ENCODE results near the gene PCTP. TPM values are rescaled to one million over a fixed set of nuclear protein-coding genes. Genes with fewer than 3 reads are reported as not detected.

PCTP gene
- total RNA-seq, 1 experiment from 2014 or later: 17.3 TPM

GRCh38 chr17:55762086-55762858 lies 11.4 kb downstream of the PCTP start:
- no peaks in the 10 kb centered on the region; the same call in 1 of the 2 replicates for H4K20me1 ChIP-seq (ENCODE audit: insufficient read depth)
- no peaks in the 10 kb centered on the region; the same call in 1 of the 2 replicates for H3F3A ChIP-seq (ENCODE audit: insufficient read depth, low read depth)
- no peaks in the 10 kb centered on the region for H3K9me3 ChIP-seq (ENCODE audit: insufficient read depth, low read depth)
- no peak overlapping the region for H2AFZ ChIP-seq
- H3K4me1 ChIP-seq (replicated peaks; ENCODE audit: insufficient read depth): peaks cover 11% of the 10 kb centered on the region; the same call in 1 of the 2 replicates
- H3K27ac ChIP-seq: no peak overlapping the region
- no TSS peak for BruUV-seq (replicated peaks)
- TF ChIP-seq CTCF (conservative IDR thresholded peaks at IDR 0.05) (no peak), EZH2 (IDR thresholded peaks at IDR 0.05; ENCODE audit: low read depth) (no peak)
- intact Hi-C loops (cut with micrococcal nuclease; ENCODE audit: unreplicated experiment): no loop called here
- no peaks in the 10 kb centered on the region; the same call in 1 of the 2 replicates for H3K79me2 ChIP-seq (ENCODE audit: low read depth)
- no peaks in the 10 kb centered on the region for H3K27me3 ChIP-seq (ENCODE audit: insufficient read depth, low read depth)
- CTCF ChIA-PET: no interaction called here
- H3K4me3 ChIP-seq: no peak overlapping the region
- H3K9me2 ChIP-seq (ENCODE audit: insufficient read depth): no peaks in the 10 kb centered on the region
- no peaks in the 10 kb centered on the region for H3K36me3 ChIP-seq (ENCODE audit: low read depth)
- POLR2A ChIA-PET (ENCODE audit: unreplicated experiment): no interaction called here
- no peak for DNase-seq
- no peak overlapping the region for H3K4me2 ChIP-seq

GRCh38 chr17:55763856-55764255 lies 13.0 kb downstream of the PCTP start:
- intact Hi-C loops (cut with micrococcal nuclease; ENCODE audit: unreplicated experiment): no loop called here
- no peak overlapping the region for H3K4me3 ChIP-seq
- H2AFZ ChIP-seq: no peak overlapping the region
- BruUV-seq (replicated peaks): no TSS peak
- no peaks in the 10 kb centered on the region for H3K9me3 ChIP-seq (ENCODE audit: insufficient read depth, low read depth)
- H4K20me1 ChIP-seq (ENCODE audit: insufficient read depth): no peaks in the 10 kb centered on the region; the same call in 1 of the 2 replicates
- DNase-seq: no peak
- H3K27me3 ChIP-seq (ENCODE audit: insufficient read depth, low read depth): no peaks in the 10 kb centered on the region
- no peak for TF ChIP-seq EZH2 (IDR thresholded peaks at IDR 0.05; ENCODE audit: low read depth)
- no peak for TF ChIP-seq CTCF (conservative IDR thresholded peaks at IDR 0.05)
- H3K4me1 ChIP-seq (replicated peaks; ENCODE audit: insufficient read depth): no peaks in the 10 kb centered on the region
- no peaks in the 10 kb centered on the region for H3K9me2 ChIP-seq (ENCODE audit: insufficient read depth)
- no peaks in the 10 kb centered on the region for H3K36me3 ChIP-seq (ENCODE audit: low read depth)
- H3F3A ChIP-seq (ENCODE audit: insufficient read depth, low read depth): peaks cover under 1% of the 10 kb centered on the region; the same call in 1 of the 2 replicates
- H3K4me2 ChIP-seq: no peak overlapping the region
- POLR2A ChIA-PET (ENCODE audit: unreplicated experiment): no interaction called here
- H3K79me2 ChIP-seq (ENCODE audit: low read depth): no peaks in the 10 kb centered on the region
- no peak overlapping the region for H3K27ac ChIP-seq
- CTCF ChIA-PET: no interaction called here

- Histone ChIP-seq H3K79me2 (ENCODE audit: low read depth) (no peaks in the 10 kb centered on the region), H4K20me1 (ENCODE audit: insufficient read depth) (no peaks in the 10 kb centered on the region), H3K9me2 (ENCODE audit: insufficient read depth) (no peaks in the 10 kb centered on the region), H3K27me3 (ENCODE audit: insufficient read depth, low read depth) (no peaks in the 10 kb centered on the region), H3K27ac (no peak overlapping the region), H2AFZ (no peak overlapping the region), H3K36me3 (ENCODE audit: low read depth) (no peaks in the 10 kb centered on the region), H3K4me3 (no peak overlapping the region), H3K4me1 (replicated peaks; ENCODE audit: insufficient read depth) (peaks cover 7% of the 10 kb centered on the region), H3F3A (ENCODE audit: insufficient read depth, low read depth) (peaks cover 9% of the 10 kb centered on the region), H3K4me2 (no peak overlapping the region), H3K9me3 (ENCODE audit: insufficient read depth, low read depth) (no peaks in the 10 kb centered on the region)
- POLR2A ChIA-PET (ENCODE audit: unreplicated experiment): no interaction called here
- intact Hi-C loops (cut with micrococcal nuclease; ENCODE audit: unreplicated experiment): no loop called here
- TF ChIP-seq CTCF (conservative IDR thresholded peaks at IDR 0.05): no peak
- no peak for TF ChIP-seq EZH2 (IDR thresholded peaks at IDR 0.05; ENCODE audit: low read depth)
- DNase-seq: no peak
- BruUV-seq (replicated peaks): no TSS peak
- CTCF ChIA-PET: no interaction called here
Observed at GRCh38 chr17:55764610-55765009, 13.8 kb downstream of the PCTP start.

All from PC-9 (cell line).